Measurements from ENCODE around the gene BBX.
A peak's percentile ranks its signal among the peaks of the same experiment; 100 is the strongest.

The BBX gene

GRCh38 chr3:107756649-107757048 lies 233.9 kb downstream of the BBX start:
- no peak for DNase-seq

- no peak for DNase-seq
Measured at GRCh38 chr3:107757140-107757539, 234.4 kb downstream of the BBX start.

- no peak for DNase-seq
Measured at GRCh38 chr3:107760144-107760543, 237.4 kb downstream of the BBX start.

- no peak for DNase-seq
Measured at GRCh38 chr3:107761391-107761790, 238.6 kb downstream of the BBX start.

GRCh38 chr3:107765524-107765923 lies 242.8 kb downstream of the BBX start:
- DNase-seq, result no peak

GRCh38 chr3:107767897-107768605 lies 245.3 kb downstream of the BBX start:
- DNase-seq, result no peak

- DNase-seq, result no peak
Measured at GRCh38 chr3:107769882-107770281, 247.1 kb downstream of the BBX start.

- no peak for DNase-seq
Measured at GRCh38 chr3:107772016-107772415, 249.3 kb downstream of the BBX start.

- DNase-seq, result peak in 2 of 3 experiments; percentile 21 to 63
Measured at GRCh38 chr3:107775974-107776373, 253.2 kb downstream of the BBX start.

GRCh38 chr3:107781253-107781652 lies 258.5 kb downstream of the BBX start:
- DNase-seq, result no peak

- DNase-seq, result no peak
Measured at GRCh38 chr3:107782054-107782453, 259.3 kb downstream of the BBX start.

GRCh38 chr3:107790612-107791011 lies 267.9 kb downstream of the BBX start:
- no peak for DNase-seq

GRCh38 chr3:107791027-107791426 lies 268.3 kb downstream of the BBX start:
- DNase-seq, result no peak

GRCh38 chr3:107791450-107791849 lies 268.7 kb downstream of the BBX start:
- DNase-seq, result no peak

- DNase-seq, result peak in 1 of 3 experiments; percentile 4
Measured at GRCh38 chr3:107794664-107795443, 272.1 kb downstream of the BBX start.

GRCh38 chr3:107795514-107796094 lies 272.8 kb downstream of the BBX start:
- DNase-seq, result no peak

GRCh38 chr3:107796791-107797190 lies 274.0 kb downstream of the BBX start:
- DNase-seq, result no peak

- DNase-seq, result no peak
Measured at GRCh38 chr3:107797586-107797985, 274.8 kb downstream of the BBX start.

GRCh38 chr3:107798381-107798780 lies 275.6 kb downstream of the BBX start:
- DNase-seq, result no peak

- no peak for DNase-seq
Measured at GRCh38 chr3:107800710-107801109, 277.9 kb downstream of the BBX start.

GRCh38 chr3:107803170-107803569 lies 280.4 kb downstream of the BBX start:
- DNase-seq, result no peak

- no peak for DNase-seq
Measured at GRCh38 chr3:107806021-107806420, 283.3 kb downstream of the BBX start.

- peak; percentile 45 to 87 (median 51) for DNase-seq
Measured at GRCh38 chr3:107806536-107806935, 283.8 kb downstream of the BBX start.

Data from NCI-H1417 (cell line).